ENCODE measurements around the gene NEIL3.
A peak's percentile ranks its signal among the peaks of the same experiment; 100 is the strongest.
"Not testable (repeated sequence)": the region's sequence is repeated elsewhere in the genome, so short reads cannot be mapped to it uniquely, and the experiment has no call there.

Gene NEIL3

DNA sequence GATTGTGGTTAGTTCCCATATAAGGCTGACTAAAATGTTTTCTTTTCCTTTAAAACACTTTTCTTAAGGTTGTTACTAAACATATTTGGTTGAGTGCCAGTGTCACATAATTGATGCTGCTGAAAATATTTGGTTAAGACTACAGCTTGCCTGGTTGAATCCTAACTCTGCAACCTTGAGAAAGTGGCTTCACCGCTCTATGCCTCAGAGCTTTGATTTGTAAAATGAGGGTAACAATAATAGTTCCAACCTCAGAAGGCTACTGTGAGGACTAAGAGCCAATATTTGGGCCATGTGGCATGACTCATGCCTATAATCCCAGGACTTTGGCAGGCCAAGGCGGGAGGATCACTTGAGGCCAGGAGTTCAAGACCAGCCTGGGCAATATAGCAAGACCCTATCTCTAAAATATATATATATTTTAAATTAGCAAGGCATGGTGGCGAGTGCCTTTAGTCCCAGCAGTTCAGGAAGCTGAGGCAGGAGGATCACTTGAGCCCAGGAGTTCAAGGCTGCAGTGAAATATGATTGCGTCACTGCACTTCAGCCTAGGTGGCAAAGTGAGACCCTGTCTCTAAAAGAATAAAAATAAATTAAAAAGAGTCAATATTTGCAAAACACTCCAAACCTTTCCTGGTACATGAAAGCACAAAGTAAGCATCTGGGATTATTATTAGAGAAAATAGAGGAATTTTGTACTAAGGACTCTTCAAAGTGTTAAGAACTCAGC is 7.1 kb upstream of the NEIL3 start:
- no peaks in the 10 kb centered on the region for H3K4me1 ChIP-seq (ENCODE audit: control insufficient read depth in 1 of 2, insufficient read depth in 2 of 2, low read length in 2 of 2)
- no peak overlapping the region for H3K4me2 ChIP-seq (ENCODE audit: low read length)
- H3K79me2 ChIP-seq (ENCODE audit: control insufficient read depth, insufficient read depth, low read length, poor library complexity), result no peaks in the 10 kb centered on the region
- H3K79me1 ChIP-seq (ENCODE audit: low read length), result no peaks in the 10 kb centered on the region
- H3K14ac ChIP-seq (ENCODE audit: low read length), result no peak overlapping the region
- no peak overlapping the region for H3K23ac ChIP-seq (ENCODE audit: low read length)
- no peaks in the 10 kb centered on the region for H3K36me3 ChIP-seq (ENCODE audit: control insufficient read depth in 1 of 2, insufficient read depth in 2 of 2, low read length in 2 of 2)
- no peaks in the 10 kb centered on the region for H3K9me3 ChIP-seq (ENCODE audit: insufficient read depth, low read depth, low read length)
- H3K9ac ChIP-seq (ENCODE audit: low read length), result no peak overlapping the region
- H4K91ac ChIP-seq (ENCODE audit: low read depth, low read length), result no peak overlapping the region
- H2AFZ ChIP-seq (ENCODE audit: insufficient read depth, low read length, poor library complexity), result no peak overlapping the region
- no peaks in the 10 kb centered on the region for H3K27me3 ChIP-seq (ENCODE audit: insufficient read depth, low read length)
- WGBS (ENCODE audit: extremely low coverage, insufficient coverage, insufficient read length), result no CpG with 5 or more reads among the region's 4 CpGs
- H4K12ac ChIP-seq (ENCODE audit: low read depth, low read length), result no peak overlapping the region
- no peak overlapping the region for H2BK5ac ChIP-seq (ENCODE audit: low read depth, low read length, poor library complexity)
- H2AK5ac ChIP-seq (ENCODE audit: low read length), result no peak overlapping the region
- no peak overlapping the region for H3K4ac ChIP-seq (ENCODE audit: low read depth, low read length)
- DNase-seq, result no peak
- no peak overlapping the region for H3K18ac ChIP-seq (ENCODE audit: low read length)
- H3K27ac ChIP-seq (ENCODE audit: low read depth, low read length), result no peak overlapping the region
- H4K8ac ChIP-seq (ENCODE audit: low read depth, low read length), result no peak overlapping the region
- no peak overlapping the region for H2BK120ac ChIP-seq (ENCODE audit: insufficient read depth, low read length, poor library complexity)
- H3K4me3 ChIP-seq (ENCODE audit: low read depth, low read length), result no peak overlapping the region
- no peak overlapping the region for H2BK12ac ChIP-seq (ENCODE audit: low read length)

GRCh38 chr4:177304094-177304493 is 5.6 kb upstream of the NEIL3 start:
- no peaks in the 10 kb centered on the region for H3K79me1 ChIP-seq (ENCODE audit: low read length)
- H2AK5ac ChIP-seq (ENCODE audit: low read length), result no peak overlapping the region
- no peaks in the 10 kb centered on the region for H3K27me3 ChIP-seq (ENCODE audit: insufficient read depth, low read length)
- H4K12ac ChIP-seq (ENCODE audit: low read depth, low read length), result no peak overlapping the region
- H3K23ac ChIP-seq (ENCODE audit: low read length), result no peak overlapping the region
- no peak overlapping the region for H2BK12ac ChIP-seq (ENCODE audit: low read length)
- no peak overlapping the region for H3K14ac ChIP-seq (ENCODE audit: low read length)
- H3K4me2 ChIP-seq (ENCODE audit: low read length), result no peak overlapping the region
- H3K4me3 ChIP-seq (ENCODE audit: low read depth, low read length), result no peak overlapping the region
- no peak overlapping the region for H4K91ac ChIP-seq (ENCODE audit: low read depth, low read length)
- H3K4ac ChIP-seq (ENCODE audit: low read depth, low read length), result no peak overlapping the region
- no peaks in the 10 kb centered on the region for H3K4me1 ChIP-seq (ENCODE audit: control insufficient read depth in 1 of 2, insufficient read depth in 2 of 2, low read length in 2 of 2)
- H2BK120ac ChIP-seq (ENCODE audit: insufficient read depth, low read length, poor library complexity), result no peak overlapping the region
- H3K9ac ChIP-seq (ENCODE audit: low read length), result no peak overlapping the region
- no peak overlapping the region for H2AFZ ChIP-seq (ENCODE audit: insufficient read depth, low read length, poor library complexity)
- H3K79me2 ChIP-seq (ENCODE audit: control insufficient read depth, insufficient read depth, low read length, poor library complexity), result no peaks in the 10 kb centered on the region
- H4K8ac ChIP-seq (ENCODE audit: low read depth, low read length), result no peak overlapping the region
- no CpG with 5 or more reads among the region's 4 CpGs for WGBS (ENCODE audit: extremely low coverage, insufficient coverage, insufficient read length)
- no peaks in the 10 kb centered on the region for H3K36me3 ChIP-seq (ENCODE audit: control insufficient read depth in 1 of 2, insufficient read depth in 2 of 2, low read length in 2 of 2)
- DNase-seq, result no peak
- no peak overlapping the region for H3K27ac ChIP-seq (ENCODE audit: low read depth, low read length)
- H3K9me3 ChIP-seq (ENCODE audit: insufficient read depth, low read depth, low read length), result no peaks in the 10 kb centered on the region
- no peak overlapping the region for H2BK5ac ChIP-seq (ENCODE audit: low read depth, low read length, poor library complexity)
- H3K18ac ChIP-seq (ENCODE audit: low read length), result no peak overlapping the region

GRCh38 chr4:177304864-177305263 is 4.8 kb upstream of the NEIL3 start:
- not testable (repeated sequence) for H3K4ac ChIP-seq (ENCODE audit: low read depth, low read length); H3K14ac ChIP-seq (ENCODE audit: low read length); H3K4me1 ChIP-seq (ENCODE audit: control insufficient read depth in 1 of 2, insufficient read depth in 2 of 2, low read length in 2 of 2); H3K27me3 ChIP-seq (ENCODE audit: insufficient read depth, low read length); H4K91ac ChIP-seq (ENCODE audit: low read depth, low read length); H2BK120ac ChIP-seq (ENCODE audit: insufficient read depth, low read length, poor library complexity); H3K4me3 ChIP-seq (ENCODE audit: low read depth, low read length); H2BK5ac ChIP-seq (ENCODE audit: low read depth, low read length, poor library complexity); H4K8ac ChIP-seq (ENCODE audit: low read depth, low read length); H3K23ac ChIP-seq (ENCODE audit: low read length); H3K4me2 ChIP-seq (ENCODE audit: low read length); H3K27ac ChIP-seq (ENCODE audit: low read depth, low read length); H3K36me3 ChIP-seq (ENCODE audit: control insufficient read depth in 1 of 2, insufficient read depth in 2 of 2, low read length in 2 of 2); H3K79me2 ChIP-seq (ENCODE audit: control insufficient read depth, insufficient read depth, low read length, poor library complexity); H3K79me1 ChIP-seq (ENCODE audit: low read length); H2AK5ac ChIP-seq (ENCODE audit: low read length); H3K18ac ChIP-seq (ENCODE audit: low read length); H3K9me3 ChIP-seq (ENCODE audit: insufficient read depth, low read depth, low read length); DNase-seq; H2BK12ac ChIP-seq (ENCODE audit: low read length); H4K12ac ChIP-seq (ENCODE audit: low read depth, low read length); H2AFZ ChIP-seq (ENCODE audit: insufficient read depth, low read length, poor library complexity); H3K9ac ChIP-seq (ENCODE audit: low read length)
- WGBS (ENCODE audit: extremely low coverage, insufficient coverage, insufficient read length), result no CpG with 5 or more reads among the region's 3 CpGs

GRCh38 chr4:177308125-177308524 is 1.5 kb upstream of the NEIL3 start:
- H2AFZ ChIP-seq (ENCODE audit: insufficient read depth, low read length, poor library complexity), result no peak overlapping the region
- H3K23ac ChIP-seq (ENCODE audit: low read length), result no peak overlapping the region
- no peaks in the 10 kb centered on the region for H3K9me3 ChIP-seq (ENCODE audit: insufficient read depth, low read depth, low read length)
- H3K14ac ChIP-seq (ENCODE audit: low read length), result no peak overlapping the region
- no peak overlapping the region for H3K4me2 ChIP-seq (ENCODE audit: low read length)
- no peak overlapping the region for H3K18ac ChIP-seq (ENCODE audit: low read length)
- no peaks in the 10 kb centered on the region for H3K36me3 ChIP-seq (ENCODE audit: control insufficient read depth in 1 of 2, insufficient read depth in 2 of 2, low read length in 2 of 2)
- H3K79me1 ChIP-seq (ENCODE audit: low read length), result no peaks in the 10 kb centered on the region
- no peak overlapping the region for H3K27ac ChIP-seq (ENCODE audit: low read depth, low read length)
- no peak overlapping the region for H2BK12ac ChIP-seq (ENCODE audit: low read length)
- H2AK5ac ChIP-seq (ENCODE audit: low read length), result no peak overlapping the region
- H2BK120ac ChIP-seq (ENCODE audit: insufficient read depth, low read length, poor library complexity), result no peak overlapping the region
- peak in 1 of 2 donors; percentile 1 for DNase-seq
- no peak overlapping the region for H4K8ac ChIP-seq (ENCODE audit: low read depth, low read length)
- no peaks in the 10 kb centered on the region for H3K79me2 ChIP-seq (ENCODE audit: control insufficient read depth, insufficient read depth, low read length, poor library complexity)
- H4K12ac ChIP-seq (ENCODE audit: low read depth, low read length), result no peak overlapping the region
- no peak overlapping the region for H4K91ac ChIP-seq (ENCODE audit: low read depth, low read length)
- H3K27me3 ChIP-seq (ENCODE audit: insufficient read depth, low read length), result no peaks in the 10 kb centered on the region
- no peak overlapping the region for H2BK5ac ChIP-seq (ENCODE audit: low read depth, low read length, poor library complexity)
- no CpG with 5 or more reads among the region's 3 CpGs for WGBS (ENCODE audit: extremely low coverage, insufficient coverage, insufficient read length)
- H3K4me3 ChIP-seq (ENCODE audit: low read depth, low read length), result no peak overlapping the region
- no peak overlapping the region for H3K4ac ChIP-seq (ENCODE audit: low read depth, low read length)
- no peak overlapping the region for H3K9ac ChIP-seq (ENCODE audit: low read length)
- no peaks in the 10 kb centered on the region for H3K4me1 ChIP-seq (ENCODE audit: control insufficient read depth in 1 of 2, insufficient read depth in 2 of 2, low read length in 2 of 2)

All from trophoblast cell (in vitro differentiated cells and primary cell).